Activated naive CD4-positive, alpha-beta T cell (primary cell): Measurements from ENCODE around the gene VEGFB.
A peak's percentile ranks its signal among the peaks of the same experiment; 100 is the strongest.

Experiments
- DNase-seq, 4 experiments: peaks; one replicate each; lab custom pipeline; 2025; lab: John Stamatoyannopoulos, UW

The VEGFB gene

GRCh38 chr11:64261556-64262080, 27.2 kb downstream of the VEGFB start:
- no peak for DNase-seq

- no peak for DNase-seq
Measured at GRCh38 chr11:64262271-64263002, 28.1 kb downstream of the VEGFB start.

GRCh38 chr11:64263021-64263946, 28.9 kb downstream of the VEGFB start:
- no peak for DNase-seq

GRCh38 chr11:64263947-64264317, 29.5 kb downstream of the VEGFB start:
- DNase-seq: no peak

GRCh38 chr11:64264371-64264852, 30.0 kb downstream of the VEGFB start:
- DNase-seq: no peak

GRCh38 chr11:64265176-64266160, 31.1 kb downstream of the VEGFB start:
- DNase-seq: no peak

GRCh38 chr11:64266339-64266738, 32.0 kb downstream of the VEGFB start:
- no peak for DNase-seq

- no peak for DNase-seq
Measured at GRCh38 chr11:64267207-64267945, 33.0 kb downstream of the VEGFB start.

- DNase-seq: no peak
Measured at GRCh38 chr11:64268025-64268892, 33.9 kb downstream of the VEGFB start.

- DNase-seq: no peak
Measured at GRCh38 chr11:64268893-64269539, 34.6 kb downstream of the VEGFB start.

- DNase-seq: peak; percentile 92 to 95 (median 94)
Measured at GRCh38 chr11:64269540-64270220, 35.3 kb downstream of the VEGFB start.

- DNase-seq: no peak
Measured at GRCh38 chr11:64275031-64275800, 40.8 kb downstream of the VEGFB start.

GRCh38 chr11:64275841-64276240, 41.5 kb downstream of the VEGFB start:
- DNase-seq: no peak

- no peak for DNase-seq
Measured at GRCh38 chr11:64276653-64277431, 42.5 kb downstream of the VEGFB start.

GRCh38 chr11:64278576-64279190, 44.3 kb downstream of the VEGFB start:
- no peak for DNase-seq

- no peak for DNase-seq
Measured at GRCh38 chr11:64281957-64282770, 47.8 kb downstream of the VEGFB start.
